ENCODE data around the gene TRMT2B. TPM values are rescaled to one million over a fixed set of nuclear protein-coding genes. Genes with fewer than 3 reads are reported as not detected.

Gene TRMT2B
- total and polyA plus RNA-seq, 9 donors = 8.8 to 18.1 (median 14.9) TPM

DNA sequence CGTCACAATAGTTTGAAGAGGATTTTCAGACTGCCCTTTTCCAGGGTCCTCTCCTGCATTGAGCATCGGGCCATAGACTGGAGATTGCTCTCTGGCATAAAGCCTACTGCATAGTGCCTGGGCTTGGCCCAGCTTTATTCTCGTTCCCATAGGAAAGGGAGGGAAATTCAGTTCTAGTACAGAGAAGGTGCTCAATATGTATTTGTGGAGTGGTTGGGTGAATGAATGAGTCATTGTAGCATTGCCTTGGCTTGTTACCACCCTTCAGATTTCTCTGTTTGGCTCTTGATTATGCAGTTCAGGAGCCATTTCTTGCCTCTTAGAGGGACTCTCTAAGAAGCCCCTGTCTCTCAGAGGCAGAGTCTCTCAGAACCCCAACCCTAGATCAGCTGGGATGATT is 29.3 kb upstream of the TRMT2B start:
- Histone ChIP-seq H3K4me3 (no peak overlapping the region), H3K4me1 (ENCODE audit: insufficient read depth) (no peaks in the 10 kb centered on the region)

DNA sequence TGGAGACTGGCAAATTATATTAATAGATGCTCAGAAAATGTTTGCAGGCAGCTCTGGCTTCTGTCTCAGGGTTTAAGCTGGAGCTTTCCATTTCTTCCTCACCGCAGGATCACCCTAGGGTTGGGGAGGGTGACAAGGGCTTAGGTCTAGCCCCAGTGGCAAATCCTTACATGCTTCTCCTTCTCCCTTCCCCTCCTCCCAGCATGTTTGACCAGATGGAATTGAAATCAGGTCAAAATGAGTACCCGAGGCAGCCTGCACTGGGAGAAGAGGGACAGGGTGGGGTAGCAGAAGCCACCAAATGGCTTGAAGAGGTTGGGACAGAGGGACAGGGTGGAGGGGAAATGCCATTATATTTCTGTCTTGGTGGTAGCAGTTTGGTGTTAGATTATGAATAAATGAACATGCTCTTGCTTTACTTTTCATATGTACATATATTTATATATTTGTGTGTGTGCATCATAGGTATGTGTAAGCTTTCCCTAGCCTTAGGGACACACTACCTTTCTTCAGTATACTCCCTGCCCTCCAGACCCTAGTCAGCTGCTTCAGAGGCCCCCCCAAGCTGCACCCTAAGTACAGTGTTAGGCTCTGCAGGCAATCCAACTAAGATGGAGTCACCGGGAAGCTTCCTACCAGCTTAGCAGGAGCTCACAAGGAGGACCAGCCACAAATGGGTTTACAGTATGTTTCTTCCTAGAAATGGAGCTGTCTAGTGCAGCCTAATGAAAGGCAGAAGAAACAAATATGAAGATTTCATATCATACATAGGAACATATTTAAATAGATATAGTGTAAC is 28.6 kb upstream of the TRMT2B start:
- 61 to 77% (median 72%) methylated on average over 3 of the region's 3 CpGs for WGBS, 3 donors
- intact Hi-C loops (cut with DNase I) = no loop called here
- H3K4me1 ChIP-seq (ENCODE audit: insufficient read depth) = no peaks in the 10 kb centered on the region
- no peak for DNase-seq
- H3K4me3 ChIP-seq = no peak overlapping the region
- H3K27ac ChIP-seq = no peak overlapping the region
- TF ChIP-seq, protein P1, sequence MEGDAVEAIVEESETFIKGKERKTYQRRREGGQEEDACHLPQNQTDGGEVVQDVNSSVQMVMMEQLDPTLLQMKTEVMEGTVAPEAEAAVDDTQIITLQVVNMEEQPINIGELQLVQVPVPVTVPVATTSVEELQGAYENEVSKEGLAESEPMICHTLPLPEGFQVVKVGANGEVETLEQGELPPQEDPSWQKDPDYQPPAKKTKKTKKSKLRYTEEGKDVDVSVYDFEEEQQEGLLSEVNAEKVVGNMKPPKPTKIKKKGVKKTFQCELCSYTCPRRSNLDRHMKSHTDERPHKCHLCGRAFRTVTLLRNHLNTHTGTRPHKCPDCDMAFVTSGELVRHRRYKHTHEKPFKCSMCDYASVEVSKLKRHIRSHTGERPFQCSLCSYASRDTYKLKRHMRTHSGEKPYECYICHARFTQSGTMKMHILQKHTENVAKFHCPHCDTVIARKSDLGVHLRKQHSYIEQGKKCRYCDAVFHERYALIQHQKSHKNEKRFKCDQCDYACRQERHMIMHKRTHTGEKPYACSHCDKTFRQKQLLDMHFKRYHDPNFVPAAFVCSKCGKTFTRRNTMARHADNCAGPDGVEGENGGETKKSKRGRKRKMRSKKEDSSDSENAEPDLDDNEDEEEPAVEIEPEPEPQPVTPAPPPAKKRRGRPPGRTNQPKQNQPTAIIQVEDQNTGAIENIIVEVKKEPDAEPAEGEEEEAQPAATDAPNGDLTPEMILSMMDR (IDR thresholded peaks at IDR 0.05) = no peak
- TF ChIP-seq EP300 (IDR thresholded peaks at IDR 0.05) (no peak), POLR2A (IDR thresholded peaks at IDR 0.05) (no peak)
- H3K9me3 ChIP-seq = no peaks in the 10 kb centered on the region
- H3K27me3 ChIP-seq = no peaks in the 10 kb centered on the region
- no peaks in the 10 kb centered on the region for H3K36me3 ChIP-seq

More for the DNA sequence above, 29.3 kb upstream of the TRMT2B start:
- TF ChIP-seq POLR2A (IDR thresholded peaks at IDR 0.05) (no peak), EP300 (IDR thresholded peaks at IDR 0.05) (no peak)
- TF ChIP-seq, protein P1 (IDR thresholded peaks at IDR 0.05) = no peak
- Histone ChIP-seq H3K27me3 (no peaks in the 10 kb centered on the region), H3K36me3 (no peaks in the 10 kb centered on the region), H3K9me3 (no peaks in the 10 kb centered on the region), H3K27ac (no peak overlapping the region)
- no peak for DNase-seq
- intact Hi-C loops (cut with DNase I) = no loop called here
- WGBS, 3 donors = 57 to 62% (median 61%) methylated on average over 3 of the region's 3 CpGs

DNA sequence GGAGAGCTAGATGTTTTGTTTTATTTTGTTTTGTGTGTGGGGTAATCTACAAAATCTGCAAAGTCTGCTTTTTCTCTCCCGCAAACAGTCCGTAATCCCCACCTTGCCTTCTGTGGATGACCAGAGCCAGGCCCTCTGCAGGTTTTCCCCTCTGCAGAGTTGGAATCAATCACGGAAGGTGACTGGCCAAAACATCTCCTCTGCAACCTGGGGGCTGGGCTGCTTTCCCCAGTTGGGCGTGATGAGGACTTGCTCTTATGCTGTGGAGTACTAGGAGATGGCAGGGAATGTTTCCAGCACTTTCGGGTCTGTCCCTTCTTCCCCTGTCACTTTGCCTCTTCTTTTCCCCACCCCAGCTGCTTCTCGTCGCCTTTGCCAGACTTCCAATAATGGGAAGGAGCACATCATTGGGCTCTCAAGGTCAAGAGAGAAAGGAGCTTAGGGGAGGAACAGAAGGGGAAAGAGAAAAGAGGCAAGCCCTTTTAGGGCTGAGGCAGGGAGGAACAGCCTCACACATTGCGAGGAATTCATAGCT is 27.9 kb upstream of the TRMT2B start:
- peak overlapping the region; percentile 39 for H3K4me3 ChIP-seq
- WGBS, 3 donors = 28 to 46% (median 40%) methylated on average over 8 of the region's 8 CpGs
- H3K27ac ChIP-seq = no peak overlapping the region
- no peaks in the 10 kb centered on the region for H3K9me3 ChIP-seq
- no peaks in the 10 kb centered on the region for H3K27me3 ChIP-seq
- no peaks in the 10 kb centered on the region for H3K36me3 ChIP-seq
- no peak for DNase-seq
- intact Hi-C loops (cut with DNase I) = no loop called here
- no peak for TF ChIP-seq POLR2A (IDR thresholded peaks at IDR 0.05)
- TF ChIP-seq, protein P1 (IDR thresholded peaks at IDR 0.05) = no peak
- no peak for TF ChIP-seq EP300 (IDR thresholded peaks at IDR 0.05)
- no peaks in the 10 kb centered on the region for H3K4me1 ChIP-seq (ENCODE audit: insufficient read depth)

DNA sequence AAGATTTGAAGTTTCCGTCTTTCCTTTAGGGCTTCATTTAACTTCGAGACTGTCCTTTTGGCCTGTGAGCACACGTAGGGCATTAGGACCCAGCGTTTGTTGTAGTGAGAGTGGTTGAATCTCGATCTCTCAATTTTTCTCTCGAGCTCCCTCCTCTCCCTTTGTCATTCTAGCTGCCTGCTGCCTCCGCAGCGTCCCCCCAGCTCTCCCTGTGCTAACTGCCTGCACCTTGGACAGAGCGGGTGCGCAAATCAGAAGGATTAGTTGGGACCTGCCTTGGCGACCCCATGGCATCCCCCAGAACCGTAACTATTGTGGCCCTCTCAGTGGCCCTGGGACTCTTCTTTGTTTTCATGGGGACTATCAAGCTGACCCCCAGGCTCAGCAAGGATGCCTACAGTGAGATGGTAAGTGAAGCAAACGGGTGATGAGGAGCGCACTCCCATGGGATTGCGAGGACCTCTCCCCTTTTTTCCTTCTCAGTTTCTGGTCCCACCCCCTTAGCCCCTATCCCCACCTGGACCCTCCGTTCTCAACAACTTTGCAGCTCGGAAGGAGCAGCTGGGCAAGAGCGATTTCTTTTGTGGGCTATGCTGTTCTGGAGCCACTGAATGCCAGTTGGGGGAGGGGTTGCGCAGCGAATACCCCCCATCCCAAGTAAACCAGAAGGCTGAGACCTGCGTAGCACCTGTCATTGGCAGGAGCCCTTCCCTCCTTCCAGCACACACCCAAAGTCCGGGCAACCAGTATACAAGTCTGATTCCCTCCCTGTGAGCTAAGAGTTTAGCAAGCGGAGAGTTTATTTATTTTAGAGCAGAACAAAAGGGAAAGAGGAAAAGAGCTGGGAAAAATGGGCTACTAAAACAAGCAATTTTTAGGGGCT is 27.0 kb upstream of the TRMT2B start, which contains the start of gene TMEM35A:
Gene TMEM35A, plus strand, starts transcription at position 164 of the 883 bp plus-strand sequence. Its CDS starts 124 bp downstream, at position 288.
- peak in 3 of 5 donors; percentile 13 to 27 (median 23) for DNase-seq
- WGBS, 3 donors = 18 to 25% (median 24%) methylated on average over 23 of the region's 23 CpGs
- TF ChIP-seq EP300 (IDR thresholded peaks at IDR 0.05) = no peak
- H3K9me3 ChIP-seq = no peaks in the 10 kb centered on the region
- no peak within 1 kb of the TSS for H3K27ac ChIP-seq
- H3K4me3 ChIP-seq = peak within 1 kb of the TSS; percentile 39
- no peaks in the 10 kb centered on the region for H3K36me3 ChIP-seq
- no peaks in the 10 kb centered on the region for H3K27me3 ChIP-seq
- no peaks in the 10 kb centered on the region for H3K4me1 ChIP-seq (ENCODE audit: insufficient read depth)
- intact Hi-C loops (cut with DNase I) = no loop called here

Data from ovary (tissue), 9 donors.